GM12864 (cell line): ENCODE results near the gene ZFAND3.

Experiments used
- DNase-seq: peaks from one replicate; pipeline ENCODE4 v3.0.0-alpha.2; 2011; ENCODE audit warnings: low read depth
- H3K4me3 ChIP-seq: 2 replicates; pipeline ENCODE4 v1.5.1; 2011; ENCODE audit warnings: mild to moderate bottlenecking, low read depth, low read length, control low read depth
- CTCF ChIP-seq: IDR thresholded peaks from 2 replicates; pipeline ENCODE4 v1.5.1; 2011; ENCODE audit warnings: low read depth, mild to moderate bottlenecking, moderate library complexity, low read length, control low read depth, inconsistent platforms; ENCODE audit errors: missing control alignments

The ZFAND3 gene

GRCh38 chr6:38169977-38170526 lies 350.5 kb downstream of the ZFAND3 start:
- no peak overlapping the region for H3K4me3 ChIP-seq
- DNase-seq: no peak
- no peak for TF ChIP-seq CTCF

GRCh38 chr6:38170666-38171355 lies 351.3 kb downstream of the ZFAND3 start:
- TF ChIP-seq CTCF: no peak
- DNase-seq: no peak
- no peak overlapping the region for H3K4me3 ChIP-seq

- TF ChIP-seq CTCF: no peak
- H3K4me3 ChIP-seq: no peak overlapping the region
- DNase-seq: no peak
Measured at GRCh38 chr6:38171997-38172738, 352.6 kb downstream of the ZFAND3 start.

- no peak for DNase-seq
- TF ChIP-seq CTCF: no peak
Measured at GRCh38 chr6:38172739-38173410, 353.3 kb downstream of the ZFAND3 start.

GRCh38 chr6:38173909-38174308 lies 354.4 kb downstream of the ZFAND3 start:
- no peak for TF ChIP-seq CTCF
- DNase-seq: no peak
- H3K4me3 ChIP-seq: no peak overlapping the region

More at GRCh38 chr6:38172739-38173410, 353.3 kb downstream of the ZFAND3 start:
- H3K4me3 ChIP-seq: no peak overlapping the region

- TF ChIP-seq CTCF: no peak
- no peak for DNase-seq
Measured at GRCh38 chr6:38174315-38174714, 354.8 kb downstream of the ZFAND3 start.

More at GRCh38 chr6:38174315-38174714, 354.8 kb downstream of the ZFAND3 start:
- H3K4me3 ChIP-seq: no peak overlapping the region
